GM21786 (cell line): ENCODE results near the gene RFTN2.
"Not testable (repeated sequence)": the region's sequence is repeated elsewhere in the genome, so short reads cannot be mapped to it uniquely, and the experiment has no call there.

ENCODE experiments used
- ATAC-seq: cut with Tn5 transposase; IDR thresholded peaks from one replicate; pipeline ENCODE4 v1.9.1; 2021; ENCODE audit not compliant: unreplicated experiment

Gene RFTN2

GRCh38 chr2:197606180-197606579 lies 69.2 kb downstream of the RFTN2 start:
- ATAC-seq: peak; percentile 89

- peak; percentile 27 for ATAC-seq
Measured at GRCh38 chr2:197604117-197604860, 71.1 kb downstream of the RFTN2 start.

- ATAC-seq: no peak
Measured at GRCh38 chr2:197601726-197602125, 73.7 kb downstream of the RFTN2 start.

GRCh38 chr2:197600306-197600705 lies 75.1 kb downstream of the RFTN2 start:
- ATAC-seq: peak; percentile 40

- ATAC-seq: peak; percentile 48
Measured at GRCh38 chr2:197599285-197599965, 76.0 kb downstream of the RFTN2 start.

GRCh38 chr2:197598450-197598849 lies 76.9 kb downstream of the RFTN2 start:
- ATAC-seq: no peak

GRCh38 chr2:197597166-197597565 lies 78.2 kb downstream of the RFTN2 start:
- ATAC-seq: no peak

GRCh38 chr2:197596766-197597165 lies 78.6 kb downstream of the RFTN2 start:
- ATAC-seq: no peak

GRCh38 chr2:197591339-197592072 lies 83.9 kb downstream of the RFTN2 start:
- no peak for ATAC-seq

- ATAC-seq: not testable (repeated sequence)
Measured at GRCh38 chr2:197587255-197587654, 88.1 kb downstream of the RFTN2 start.

- not testable (repeated sequence) for ATAC-seq
Measured at GRCh38 chr2:197580166-197580565, 95.2 kb downstream of the RFTN2 start.

- not testable (repeated sequence) for ATAC-seq
Measured at GRCh38 chr2:197578294-197578693, 97.1 kb downstream of the RFTN2 start.

GRCh38 chr2:197577446-197577845 lies 97.9 kb downstream of the RFTN2 start:
- no peak for ATAC-seq

- no peak for ATAC-seq
Measured at GRCh38 chr2:197576631-197577030, 98.8 kb downstream of the RFTN2 start.

GRCh38 chr2:197575987-197576386 lies 99.4 kb downstream of the RFTN2 start:
- no peak for ATAC-seq

GRCh38 chr2:197573608-197574007 lies 101.8 kb downstream of the RFTN2 start:
- ATAC-seq: no peak

- no peak for ATAC-seq
Measured at GRCh38 chr2:197571627-197572271, 103.6 kb downstream of the RFTN2 start.

- no peak for ATAC-seq
Measured at GRCh38 chr2:197560146-197560665, 115.2 kb downstream of the RFTN2 start.

GRCh38 chr2:197559681-197560080 lies 115.7 kb downstream of the RFTN2 start:
- ATAC-seq: no peak

GRCh38 chr2:197558393-197558792 lies 117.0 kb downstream of the RFTN2 start:
- ATAC-seq: no peak

GRCh38 chr2:197556456-197556855 lies 118.9 kb downstream of the RFTN2 start:
- no peak for ATAC-seq
